ENCODE results near the gene DNAH8. TPM values are rescaled to one million over a fixed set of nuclear protein-coding genes. Genes with fewer than 3 reads are reported as not detected.

Gene DNAH8
- total and polyA plus RNA-seq, 2 donors (not counting 3 experiments of a cell fraction or from before 2014, with no cell fraction given): 0.29 to 0.61 TPM

DNA sequence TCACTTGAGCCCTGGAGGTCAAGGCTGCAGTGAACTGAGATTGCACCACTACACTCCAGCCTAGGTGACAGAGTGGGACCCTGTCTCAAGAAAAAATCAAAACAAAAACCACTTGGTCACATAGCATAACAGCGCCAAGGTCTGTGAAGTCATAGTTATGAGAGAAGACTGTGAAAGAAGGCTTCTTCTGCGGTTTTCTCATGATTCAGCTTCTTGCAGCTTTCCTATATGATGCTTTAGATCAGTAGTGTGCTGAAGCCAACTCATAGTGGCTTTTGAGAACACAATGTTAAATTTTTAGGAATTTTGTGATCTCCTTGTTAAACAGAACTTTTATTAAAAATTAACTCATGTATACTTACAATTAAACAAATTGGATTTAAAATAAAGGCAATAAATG, 197.3 kb downstream of the DNAH8 start:
- Histone ChIP-seq H3K27me3 (ENCODE audit: control insufficient read depth in 2 of 2, insufficient read depth in 2 of 2, low read length in 2 of 2) (peaks cover 0 to 2% of the 10 kb centered on the region in 2 experiments), H2AFZ (ENCODE audit: low read depth, low read length) (no peak overlapping the region), H3K4me2 (ENCODE audit: insufficient read depth, low read length) (no peak overlapping the region), H3K9ac (replicated peaks; ENCODE audit: extremely low read depth, insufficient read depth, low read length) (no peak overlapping the region), H3K9me3 (replicated peaks; ENCODE audit: control insufficient read depth, insufficient read depth, low read length) (no peaks in the 10 kb centered on the region), H3K4me1 (ENCODE audit: control insufficient read depth, extremely low read depth, insufficient read depth, low read length) (no peaks in the 10 kb centered on the region), H3K9me1 (replicated peaks; ENCODE audit: control insufficient read depth, extremely low read depth, insufficient read depth, low read length) (no peaks in the 10 kb centered on the region), H3K79me2 (ENCODE audit: control insufficient read depth, insufficient read depth, low read length) (no peaks in the 10 kb centered on the region), H3K36me3 (ENCODE audit: control insufficient read depth in 2 of 2, extremely low read depth in 1 of 2, insufficient read depth in 2 of 2, low read length in 2 of 2) (no peaks in the 10 kb centered on the region), H4K20me1 (replicated peaks; ENCODE audit: control insufficient read depth, extremely low read depth, insufficient read depth, low read length) (no peaks in the 10 kb centered on the region), H3K27ac (ENCODE audit: insufficient read depth, low read depth, low read length) (no peak overlapping the region), H3K4me3 (replicated peaks in 1 of 3; ENCODE audit: insufficient read depth in 1 of 3, low read depth in 1 of 3, low read length in 3 of 3) (no peak overlapping the region)
- CTCF ChIA-PET: no interaction called here
- intact Hi-C loops (cut with micrococcal nuclease) (no loop called here), dilution Hi-C loops (cut with MboI; ENCODE audit: extremely low pct_ligation_motif_present, low sequenced_read_pairs) (no loop called here)
- TF ChIP-seq, protein P1, sequence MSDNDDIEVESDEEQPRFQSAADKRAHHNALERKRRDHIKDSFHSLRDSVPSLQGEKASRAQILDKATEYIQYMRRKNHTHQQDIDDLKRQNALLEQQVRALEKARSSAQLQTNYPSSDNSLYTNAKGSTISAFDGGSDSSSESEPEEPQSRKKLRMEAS (IDR thresholded peaks at IDR 0.05; ENCODE audit: insufficient read depth, insufficient read length): no peak
- TF ChIP-seq FOS (IDR thresholded peaks at IDR 0.05; ENCODE audit: borderline replicate concordance, insufficient read depth, low read length): no peak
- FAIRE-seq (no peak), DNase-seq (ENCODE audit: low read depth, low spot score) (no peak)
- no TSS peak for BruUV-seq (replicated peaks)
- POLR2A ChIA-PET: no interaction called here

DNA sequence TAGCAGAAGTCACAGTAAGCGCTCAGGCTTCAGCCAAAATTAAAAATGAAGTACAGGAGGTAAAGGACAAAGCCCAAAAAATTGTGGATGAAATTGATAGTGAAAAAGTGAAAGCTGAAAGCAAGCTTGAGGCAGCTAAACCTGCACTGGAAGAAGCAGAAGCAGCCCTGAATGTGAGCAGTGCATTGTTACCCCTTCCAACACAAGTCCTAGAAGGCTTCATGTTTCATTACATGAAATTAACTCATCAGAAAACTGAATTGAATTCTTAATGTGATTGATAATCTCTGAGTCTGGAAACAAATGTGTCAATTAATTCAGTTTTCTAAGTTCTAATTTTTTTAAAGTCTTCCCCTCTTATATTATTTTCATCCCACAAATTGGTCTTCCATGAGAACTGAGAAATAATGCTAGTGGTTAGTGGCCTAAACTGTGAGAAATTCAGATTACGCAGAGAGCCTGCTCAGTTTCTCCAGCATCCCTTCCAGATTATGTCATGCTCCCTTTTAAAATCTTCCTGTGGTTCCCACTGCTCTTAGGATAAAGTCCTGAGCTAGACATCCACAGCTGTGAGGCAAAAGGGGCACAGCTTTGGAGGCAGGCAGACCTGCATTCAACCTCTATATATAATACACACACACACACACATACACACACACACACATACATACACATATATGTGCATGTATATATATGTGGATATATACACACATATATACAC, 200.3 kb downstream of the DNAH8 start:
- TF ChIP-seq FOS (IDR thresholded peaks at IDR 0.05; ENCODE audit: borderline replicate concordance, insufficient read depth, low read length) (no peak), GATA2 (IDR thresholded peaks at IDR 0.05; ENCODE audit: insufficient read depth, insufficient read length, low read depth, low read length) (no peak), EZH2 (IDR thresholded peaks at IDR 0.05; ENCODE audit: borderline replicate concordance, low read depth, low read length, severe bottlenecking) (no peak), POLR2AphosphoS5 (IDR thresholded peaks at IDR 0.05; ENCODE audit: insufficient read depth, low read depth, low read length) (no peak), MYC (IDR thresholded peaks at IDR 0.05; ENCODE audit: low read depth, low read length) (no peak), POLR2A (IDR thresholded peaks at IDR 0.05; ENCODE audit: low read depth, low read length) (no peak), JUN (IDR thresholded peaks at IDR 0.05; ENCODE audit: borderline replicate concordance, insufficient read depth, insufficient read length, low read depth) (no peak)
- TF ChIP-seq, protein P1 (IDR thresholded peaks at IDR 0.05; ENCODE audit: insufficient read depth, insufficient read length): no peak
- TF ChIP-seq, protein P2, sequence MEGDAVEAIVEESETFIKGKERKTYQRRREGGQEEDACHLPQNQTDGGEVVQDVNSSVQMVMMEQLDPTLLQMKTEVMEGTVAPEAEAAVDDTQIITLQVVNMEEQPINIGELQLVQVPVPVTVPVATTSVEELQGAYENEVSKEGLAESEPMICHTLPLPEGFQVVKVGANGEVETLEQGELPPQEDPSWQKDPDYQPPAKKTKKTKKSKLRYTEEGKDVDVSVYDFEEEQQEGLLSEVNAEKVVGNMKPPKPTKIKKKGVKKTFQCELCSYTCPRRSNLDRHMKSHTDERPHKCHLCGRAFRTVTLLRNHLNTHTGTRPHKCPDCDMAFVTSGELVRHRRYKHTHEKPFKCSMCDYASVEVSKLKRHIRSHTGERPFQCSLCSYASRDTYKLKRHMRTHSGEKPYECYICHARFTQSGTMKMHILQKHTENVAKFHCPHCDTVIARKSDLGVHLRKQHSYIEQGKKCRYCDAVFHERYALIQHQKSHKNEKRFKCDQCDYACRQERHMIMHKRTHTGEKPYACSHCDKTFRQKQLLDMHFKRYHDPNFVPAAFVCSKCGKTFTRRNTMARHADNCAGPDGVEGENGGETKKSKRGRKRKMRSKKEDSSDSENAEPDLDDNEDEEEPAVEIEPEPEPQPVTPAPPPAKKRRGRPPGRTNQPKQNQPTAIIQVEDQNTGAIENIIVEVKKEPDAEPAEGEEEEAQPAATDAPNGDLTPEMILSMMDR (IDR thresholded peaks at IDR 0.05; ENCODE audit: extremely low read depth in 1 of 2, insufficient read depth in 1 of 2, low read depth in 1 of 2, low read length in 2 of 2): no peak
- H3K27ac ChIP-seq (ENCODE audit: insufficient read depth, low read depth, low read length): no peak overlapping the region
- ChIA-PET POLR2A (no interaction called here), CTCF (no interaction called here)
- DNase-seq (ENCODE audit: low read depth, low spot score) (no peak), FAIRE-seq (no peak)
- H3K9ac ChIP-seq (replicated peaks; ENCODE audit: extremely low read depth, insufficient read depth, low read length): no peak overlapping the region
- no peaks in the 10 kb centered on the region for H4K20me1 ChIP-seq (replicated peaks; ENCODE audit: control insufficient read depth, extremely low read depth, insufficient read depth, low read length)
- no peak overlapping the region for H2AFZ ChIP-seq (ENCODE audit: low read depth, low read length)
- dilution Hi-C loops (cut with MboI; ENCODE audit: extremely low pct_ligation_motif_present, low sequenced_read_pairs) (no loop called here), intact Hi-C loops (cut with micrococcal nuclease) (no loop called here)
- no peak overlapping the region for H3K4me2 ChIP-seq (ENCODE audit: insufficient read depth, low read length)
- no peaks in the 10 kb centered on the region for H3K9me3 ChIP-seq (replicated peaks; ENCODE audit: control insufficient read depth, insufficient read depth, low read length)
- peaks cover 0 to 2% of the 10 kb centered on the region in 2 experiments for H3K27me3 ChIP-seq (ENCODE audit: control insufficient read depth in 2 of 2, insufficient read depth in 2 of 2, low read length in 2 of 2)
- no peaks in the 10 kb centered on the region for H3K79me2 ChIP-seq (ENCODE audit: control insufficient read depth, insufficient read depth, low read length)
- H3K9me1 ChIP-seq (replicated peaks; ENCODE audit: control insufficient read depth, extremely low read depth, insufficient read depth, low read length): no peaks in the 10 kb centered on the region
- H3K4me3 ChIP-seq (replicated peaks in 1 of 3; ENCODE audit: insufficient read depth in 1 of 3, low read depth in 1 of 3, low read length in 3 of 3): no peak overlapping the region
- BruUV-seq (replicated peaks): no TSS peak
- H3K36me3 ChIP-seq (ENCODE audit: control insufficient read depth in 2 of 2, extremely low read depth in 1 of 2, insufficient read depth in 2 of 2, low read length in 2 of 2): no peaks in the 10 kb centered on the region
- H3K4me1 ChIP-seq (ENCODE audit: control insufficient read depth, extremely low read depth, insufficient read depth, low read length): no peaks in the 10 kb centered on the region
